ENCODE results near the gene UBAP2. TPM values are rescaled to one million over a fixed set of nuclear protein-coding genes. Genes with fewer than 3 reads are reported as not detected.

UBAP2 gene
- total and polyA plus RNA-seq, 2 donors (not counting 1 experiment from before 2014, with no cell fraction given) = 15.5 to 26.2 TPM

GRCh38 chr9:33905137-33905536, 143.6 kb downstream of the UBAP2 start:
- peaks cover 59% of the 10 kb centered on the region for H4K20me1 ChIP-seq (ENCODE audit: control insufficient read depth, insufficient read depth, low read length, poor library complexity, severe bottlenecking)
- DNase-seq = no peak
- no peaks in the 10 kb centered on the region for H3K27me3 Mint-ChIP-seq
- no peak overlapping the region for H3K4me3 Mint-ChIP-seq
- H3K4me2 ChIP-seq (replicated peaks; ENCODE audit: low read depth, low read length, poor library complexity, severe bottlenecking) = no peak overlapping the region
- no peaks in the 10 kb centered on the region for H3K27me3 ChIP-seq (replicated peaks in 1 of 4; ENCODE audit: control extremely low read depth in 1 of 4, control insufficient read depth in 3 of 4, insufficient read depth in 4 of 4, low read length in 3 of 4)
- H3K27ac ChIP-seq (ENCODE audit: low read length in 2 of 2) = no peak overlapping the region
- H3K4me1 ChIP-seq (ENCODE audit: control insufficient read depth in 2 of 2, insufficient read depth in 2 of 2, low read length in 2 of 2) = no peaks in the 10 kb centered on the region
- peaks cover 7 to 43% of the 10 kb centered on the region in 2 experiments for H3K36me3 ChIP-seq (replicated peaks in 1 of 2; ENCODE audit: control extremely low read depth in 1 of 2, control insufficient read depth in 1 of 2, extremely low read depth in 1 of 2, insufficient read depth in 2 of 2, low read length in 1 of 2)
- intact Hi-C loops (cut with micrococcal nuclease) = no loop called here
- TF ChIP-seq CTCF (IDR thresholded peaks at IDR 0.05) (no peak), EZH2 (IDR thresholded peaks at IDR 0.05; ENCODE audit: borderline replicate concordance, insufficient read depth, low read depth, low read length, poor library complexity, severe bottlenecking) (no peak)
- no peak overlapping the region for H3K4me3 ChIP-seq (ENCODE audit: control extremely low read depth in 1 of 5, extremely low read depth in 1 of 5, insufficient read depth in 1 of 5, low read depth in 2 of 5, low read length in 4 of 5)
- no peak overlapping the region for H3K9ac ChIP-seq (ENCODE audit: low read length)
- H3K79me2 ChIP-seq (ENCODE audit: control insufficient read depth, insufficient read depth, low read length) = peaks cover 66% of the 10 kb centered on the region
- no peaks in the 10 kb centered on the region for H3K9me3 ChIP-seq (ENCODE audit: control extremely low read depth in 1 of 3, control insufficient read depth in 2 of 3, insufficient read depth in 1 of 3, low read length in 2 of 3)
- no peak overlapping the region for H3K27ac Mint-ChIP-seq
- no peak overlapping the region for H2AFZ ChIP-seq (ENCODE audit: insufficient read depth, low read depth, low read length, poor library complexity, severe bottlenecking)
- no peaks in the 10 kb centered on the region for H3K9me3 Mint-ChIP-seq (ENCODE audit: insufficient read depth)
- ChIA-PET CTCF (no interaction called here), POLR2A (no interaction called here)
- H3K4me1 Mint-ChIP-seq = peaks cover 9% of the 10 kb centered on the region
- WGBS (ENCODE audit: insufficient coverage) = no CpG with 5 or more reads among the region's 1 CpG
- ATAC-seq (ENCODE audit: low read depth) = no peak

DNA sequence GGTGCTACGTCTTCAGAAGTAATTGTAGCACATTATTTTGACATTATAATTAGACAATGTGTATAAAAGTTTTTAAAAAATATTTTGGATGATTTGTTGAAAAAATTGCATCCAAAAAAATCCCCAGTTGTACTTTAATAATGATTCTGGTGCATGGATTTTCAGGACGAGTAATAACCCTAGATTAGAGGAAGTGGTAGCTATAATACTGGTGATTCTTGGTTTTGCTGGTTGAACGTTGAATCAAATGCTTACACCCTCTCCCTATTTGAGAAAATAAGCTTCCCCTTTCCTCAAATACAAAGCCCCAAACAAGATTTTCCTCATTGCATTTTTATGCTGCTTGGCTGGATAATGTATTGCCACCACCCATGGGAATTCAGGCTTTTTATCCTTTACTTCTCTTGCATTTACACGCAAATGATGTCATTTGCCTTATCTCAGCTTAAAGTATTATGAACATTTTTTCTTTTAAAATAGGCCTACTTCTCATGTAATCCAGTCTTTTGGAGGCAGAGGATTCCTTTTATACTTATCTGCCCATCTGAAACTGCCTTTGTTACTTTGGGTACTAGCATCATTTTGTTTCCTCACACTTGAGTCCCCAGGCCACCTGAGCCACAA, 145.4 kb downstream of the UBAP2 start:
- Mint-ChIP-seq H3K27me3 (no peaks in the 10 kb centered on the region), H3K4me1 (peaks cover 9% of the 10 kb centered on the region), H3K27ac (no peak overlapping the region), H3K4me3 (no peak overlapping the region), H3K9me3 (ENCODE audit: insufficient read depth) (no peaks in the 10 kb centered on the region)
- H3K27ac ChIP-seq (ENCODE audit: low read length in 2 of 2) = no peak overlapping the region
- H2AFZ ChIP-seq (ENCODE audit: insufficient read depth, low read depth, low read length, poor library complexity, severe bottlenecking) = no peak overlapping the region
- TF ChIP-seq CTCF (IDR thresholded peaks at IDR 0.05) (no peak), EZH2 (IDR thresholded peaks at IDR 0.05; ENCODE audit: borderline replicate concordance, insufficient read depth, low read depth, low read length, poor library complexity, severe bottlenecking) (no peak)
- ATAC-seq (ENCODE audit: low read depth) = no peak
- peaks cover 55% of the 10 kb centered on the region for H4K20me1 ChIP-seq (ENCODE audit: control insufficient read depth, insufficient read depth, low read length, poor library complexity, severe bottlenecking)
- H3K4me2 ChIP-seq (replicated peaks; ENCODE audit: low read depth, low read length, poor library complexity, severe bottlenecking) = no peak overlapping the region
- intact Hi-C loops (cut with micrococcal nuclease) = no loop called here
- no peak overlapping the region for H3K4me3 ChIP-seq (ENCODE audit: control extremely low read depth in 1 of 5, extremely low read depth in 1 of 5, insufficient read depth in 1 of 5, low read depth in 2 of 5, low read length in 4 of 5)
- no peaks in the 10 kb centered on the region for H3K27me3 ChIP-seq (replicated peaks in 1 of 4; ENCODE audit: control extremely low read depth in 1 of 4, control insufficient read depth in 3 of 4, insufficient read depth in 4 of 4, low read length in 3 of 4)
- ChIA-PET POLR2A (no interaction called here), CTCF (interaction anchor here (1.5 kb wide), 1 partner anchor 279 kb away, joined by 3 read pairs; no protein-coding TSS in a partner anchor)
- H3K9me3 ChIP-seq (ENCODE audit: control extremely low read depth in 1 of 3, control insufficient read depth in 2 of 3, insufficient read depth in 1 of 3, low read length in 2 of 3) = no peaks in the 10 kb centered on the region
- no CpG with 5 or more reads among the region's 4 CpGs for WGBS (ENCODE audit: insufficient coverage)
- no peak for DNase-seq
- H3K36me3 ChIP-seq (replicated peaks in 1 of 2; ENCODE audit: control extremely low read depth in 1 of 2, control insufficient read depth in 1 of 2, extremely low read depth in 1 of 2, insufficient read depth in 2 of 2, low read length in 1 of 2) = peaks cover 7 to 53% of the 10 kb centered on the region in 2 experiments
- H3K4me1 ChIP-seq (ENCODE audit: control insufficient read depth in 2 of 2, insufficient read depth in 2 of 2, low read length in 2 of 2) = no peaks in the 10 kb centered on the region
- no peak overlapping the region for H3K9ac ChIP-seq (ENCODE audit: low read length)
- H3K79me2 ChIP-seq (ENCODE audit: control insufficient read depth, insufficient read depth, low read length) = peaks cover 70% of the 10 kb centered on the region
